ENCODE data around the gene PRKG1. TPM values are rescaled to one million over a fixed set of nuclear protein-coding genes. Genes with fewer than 3 reads are reported as not detected.

PRKG1 gene
- total and polyA plus RNA-seq, 2 donors (not counting 1 experiment from before 2014, with no cell fraction given): not detected

DNA sequence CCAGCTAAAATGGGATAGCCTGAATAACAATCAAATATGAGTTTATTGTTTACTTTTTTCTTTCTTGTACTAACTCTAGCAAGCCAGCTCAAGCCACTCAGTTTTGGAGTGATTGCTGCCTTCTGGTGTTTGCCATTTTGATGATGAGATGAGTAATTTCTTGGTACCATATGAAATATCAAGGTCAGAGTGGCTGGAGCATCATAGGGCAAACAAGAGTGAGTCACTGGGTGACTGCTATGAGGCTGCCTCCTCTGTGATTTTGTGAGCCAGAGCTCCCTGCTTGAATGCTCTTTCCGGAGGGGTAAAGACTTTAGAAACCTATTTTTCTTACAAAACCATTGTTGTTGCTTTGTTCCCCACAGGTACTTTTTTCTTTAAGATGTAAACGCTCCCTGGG lies 295.6 kb downstream of the PRKG1 start:
- no peaks in the 10 kb centered on the region for H3K79me2 ChIP-seq (ENCODE audit: control insufficient read depth, insufficient read depth, low read length)
- no peaks in the 10 kb centered on the region for H3K27me3 ChIP-seq (replicated peaks in 1 of 4; ENCODE audit: control extremely low read depth in 1 of 4, control insufficient read depth in 3 of 4, insufficient read depth in 4 of 4, low read length in 3 of 4)
- Mint-ChIP-seq H3K9me3 (ENCODE audit: insufficient read depth) (no peaks in the 10 kb centered on the region), H3K27ac (no peak overlapping the region), H3K27me3 (no peaks in the 10 kb centered on the region), H3K4me3 (no peak overlapping the region), H3K4me1 (no peaks in the 10 kb centered on the region)
- no peaks in the 10 kb centered on the region for H4K20me1 ChIP-seq (ENCODE audit: control insufficient read depth, insufficient read depth, low read length, poor library complexity, severe bottlenecking)
- DNase-seq: no peak
- H3K4me1 ChIP-seq (ENCODE audit: control insufficient read depth in 2 of 2, insufficient read depth in 2 of 2, low read length in 2 of 2): no peaks in the 10 kb centered on the region
- no peak overlapping the region for H3K4me3 ChIP-seq (ENCODE audit: control extremely low read depth in 1 of 5, extremely low read depth in 1 of 5, insufficient read depth in 1 of 5, low read depth in 2 of 5, low read length in 4 of 5)
- ATAC-seq (ENCODE audit: low read depth): no peak
- CTCF ChIA-PET: interaction anchor here (1.1 kb wide), 1 partner anchor 19 kb away, joined by 3 read pairs; no protein-coding TSS in a partner anchor
- TF ChIP-seq CTCF (IDR thresholded peaks at IDR 0.05) (no peak), EZH2 (IDR thresholded peaks at IDR 0.05; ENCODE audit: borderline replicate concordance, insufficient read depth, low read depth, low read length, poor library complexity, severe bottlenecking) (no peak)
- no peak overlapping the region for H3K9ac ChIP-seq (ENCODE audit: low read length)
- POLR2A ChIA-PET: no interaction called here
- no peaks in the 10 kb centered on the region for H3K9me3 ChIP-seq (ENCODE audit: control extremely low read depth in 1 of 3, control insufficient read depth in 2 of 3, insufficient read depth in 1 of 3, low read length in 2 of 3)
- no peak overlapping the region for H3K27ac ChIP-seq (ENCODE audit: low read length in 2 of 2)
- intact Hi-C loops (cut with micrococcal nuclease): no loop called here
- H2AFZ ChIP-seq (ENCODE audit: insufficient read depth, low read depth, low read length, poor library complexity, severe bottlenecking): no peak overlapping the region
- no CpG with 5 or more reads among the region's 2 CpGs for WGBS (ENCODE audit: insufficient coverage)
- H3K36me3 ChIP-seq (replicated peaks in 1 of 2; ENCODE audit: control extremely low read depth in 1 of 2, control insufficient read depth in 1 of 2, extremely low read depth in 1 of 2, insufficient read depth in 2 of 2, low read length in 1 of 2): no peaks in the 10 kb centered on the region
- H3K4me2 ChIP-seq (replicated peaks; ENCODE audit: low read depth, low read length, poor library complexity, severe bottlenecking): no peak overlapping the region

DNA sequence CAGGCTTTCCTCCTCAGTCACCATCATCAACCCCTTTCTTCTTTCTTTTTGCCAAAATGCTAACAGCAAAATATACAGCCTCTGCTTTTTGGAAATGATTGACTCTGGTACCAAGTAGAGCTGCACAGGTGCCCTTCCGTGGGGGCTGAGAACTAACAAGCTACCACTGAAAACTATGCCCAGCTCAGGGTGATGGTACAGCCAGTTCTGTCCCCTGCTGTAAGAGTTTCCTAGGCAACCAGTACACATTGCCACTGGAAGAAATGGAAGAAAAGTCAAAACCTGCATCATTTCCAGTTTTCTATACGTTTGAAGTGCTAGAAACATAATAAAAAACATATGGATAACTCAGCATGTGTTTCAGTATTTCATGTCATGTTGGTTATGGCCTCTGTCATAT lies 297.5 kb downstream of the PRKG1 start:
- Histone ChIP-seq H3K27ac (ENCODE audit: low read length in 2 of 2) (no peak overlapping the region), H3K4me1 (ENCODE audit: control insufficient read depth in 2 of 2, insufficient read depth in 2 of 2, low read length in 2 of 2) (no peaks in the 10 kb centered on the region), H3K9ac (ENCODE audit: low read length) (no peak overlapping the region), H3K79me2 (ENCODE audit: control insufficient read depth, insufficient read depth, low read length) (no peaks in the 10 kb centered on the region), H3K4me3 (ENCODE audit: control extremely low read depth in 1 of 5, extremely low read depth in 1 of 5, insufficient read depth in 1 of 5, low read depth in 2 of 5, low read length in 4 of 5) (no peak overlapping the region), H3K4me2 (replicated peaks; ENCODE audit: low read depth, low read length, poor library complexity, severe bottlenecking) (no peak overlapping the region), H4K20me1 (ENCODE audit: control insufficient read depth, insufficient read depth, low read length, poor library complexity, severe bottlenecking) (no peaks in the 10 kb centered on the region), H3K36me3 (replicated peaks in 1 of 2; ENCODE audit: control extremely low read depth in 1 of 2, control insufficient read depth in 1 of 2, extremely low read depth in 1 of 2, insufficient read depth in 2 of 2, low read length in 1 of 2) (no peaks in the 10 kb centered on the region), H3K9me3 (ENCODE audit: control extremely low read depth in 1 of 3, control insufficient read depth in 2 of 3, insufficient read depth in 1 of 3, low read length in 2 of 3) (no peaks in the 10 kb centered on the region), H3K27me3 (replicated peaks in 1 of 4; ENCODE audit: control extremely low read depth in 1 of 4, control insufficient read depth in 3 of 4, insufficient read depth in 4 of 4, low read length in 3 of 4) (no peaks in the 10 kb centered on the region), H2AFZ (ENCODE audit: insufficient read depth, low read depth, low read length, poor library complexity, severe bottlenecking) (no peak overlapping the region)
- intact Hi-C loops (cut with micrococcal nuclease): no loop called here
- Mint-ChIP-seq H3K4me1 (no peaks in the 10 kb centered on the region), H3K4me3 (no peak overlapping the region), H3K9me3 (ENCODE audit: insufficient read depth) (no peaks in the 10 kb centered on the region), H3K27ac (no peak overlapping the region), H3K27me3 (no peaks in the 10 kb centered on the region)
- ChIA-PET POLR2A (no interaction called here), CTCF (no interaction called here)
- DNase-seq (no peak), ATAC-seq (ENCODE audit: low read depth) (no peak)
- TF ChIP-seq CTCF (IDR thresholded peaks at IDR 0.05) (no peak), EZH2 (IDR thresholded peaks at IDR 0.05; ENCODE audit: borderline replicate concordance, insufficient read depth, low read depth, low read length, poor library complexity, severe bottlenecking) (no peak)
- WGBS (ENCODE audit: insufficient coverage): 83% methylated on average over 1 of the region's 2 CpGs

Measured in B cell (primary cell).